GM12878 (cell line): ENCODE results near the gene PKD1L1. TPM values are rescaled to one million over a fixed set of nuclear protein-coding genes. Genes with fewer than 3 reads are reported as not detected.

Experiments used
- ATAC-seq: fragments of 200-7000 bp; cut with Tn5 transposase; 3 replicates; pipeline ENCODE4 v1.9.1; 2020; ENCODE audit warnings: mild to moderate bottlenecking, moderate library complexity
- BruUV-seq: library from RNA; stranded (reverse); fragments of 400-500 nt; replicated peaks from 2 replicates; lab custom pipeline; 2021; lab: Mats Ljungman, UMichigan
- CTCF ChIA-PET: fragments of 300-600 bp; sonication (Branson Sonifier 250); formaldehyde crosslinking; extraction: SDS; loops from one replicate; lab custom pipeline; 2021; ENCODE audit warnings: inconsistent platforms; lab: Yijun Ruan, JAX
- POLR2A ChIA-PET: fragments of 350-600 bp; formaldehyde crosslinking; extraction: SDS; loops from one replicate; lab custom pipeline; 2021; ENCODE audit warnings: inconsistent platforms; lab: Charles Lee
- RAD21 ChIA-PET: fragments of 300-600 bp; sonication (Branson Sonifier 250); formaldehyde crosslinking; loops from one replicate; lab custom pipeline; 2023; ENCODE audit warnings: antibody characterized with exemption; ENCODE audit not compliant: unreplicated experiment; lab: Charles Lee
- SMC1A ChIA-PET: fragments of 300-600 bp; sonication (Branson Sonifier 250); formaldehyde crosslinking; loops from one replicate; lab custom pipeline; 2023; ENCODE audit not compliant: unreplicated experiment, uncharacterized antibody; lab: Charles Lee
- DNase-seq: peaks from one replicate; pipeline ENCODE4 v3.0.0-alpha.2; 2011; ENCODE audit warnings: low read depth, low spot score
- FAIRE-seq: peaks from 3 replicates; lab custom pipeline; 2011; peaks lifted over from hg19 to GRCh38; lab: Jason Lieb, UNC
- H2AFZ ChIP-seq: 2 replicates; pipeline ENCODE4 v1.6.0; 2011; ENCODE audit warnings: low read depth, low read length, control low read depth; ENCODE audit not compliant: control insufficient read depth
- H3K27ac ChIP-seq: 2 replicates; pipeline ENCODE4 v1.5.1; 2011; ENCODE audit warnings: control low read depth; ENCODE audit not compliant: control insufficient read depth, insufficient read depth
- H3K27me3 ChIP-seq, 2 experiments: replicated peaks in 1 of 2; 2 replicates each; pipeline versions ENCODE4 v1.6.0 to v1.6.1; 2011; ENCODE audit warnings: low read length in 1 of 2; ENCODE audit not compliant: control insufficient read depth in 2 of 2, insufficient read depth in 2 of 2
- H3K36me3 ChIP-seq, 2 experiments: 2 replicates each; pipeline ENCODE4 v1.5.1; 2011; ENCODE audit warnings: low read length in 1 of 2; ENCODE audit not compliant: control insufficient read depth in 2 of 2, insufficient read depth in 2 of 2
- H3K4me1 ChIP-seq: 2 replicates; pipeline ENCODE4 v1.6.1; 2011; ENCODE audit warnings: mild to moderate bottlenecking, low read length, moderate library complexity, mixed read lengths; ENCODE audit not compliant: control insufficient read depth, insufficient read depth
- H3K4me2 ChIP-seq: 2 replicates; pipeline ENCODE4 v1.6.0; 2011; ENCODE audit warnings: control low read depth; ENCODE audit not compliant: control insufficient read depth, insufficient read depth
- H3K4me3 ChIP-seq: fragments of 200-600 bp; sonication (generic); 2 replicates; pipeline ENCODE4 v1.5.1; 2016
- H3K79me2 ChIP-seq: 2 replicates; pipeline ENCODE4 v1.6.0; 2011; ENCODE audit warnings: low read length; ENCODE audit not compliant: control insufficient read depth, insufficient read depth
- H3K9ac ChIP-seq: 2 replicates; pipeline ENCODE4 v1.8.0; 2011; ENCODE audit warnings: low read length, control low read depth, mixed read lengths; ENCODE audit not compliant: control insufficient read depth, insufficient read depth
- H3K9me3 ChIP-seq: replicated peaks from 3 replicates; pipeline ENCODE4 v1.5.1; 2011; ENCODE audit warnings: mild to moderate bottlenecking, low read length; ENCODE audit not compliant: control insufficient read depth, insufficient read depth
- H4K20me1 ChIP-seq: 2 replicates; pipeline ENCODE4 v1.6.0; 2011; ENCODE audit not compliant: control insufficient read depth, insufficient read depth
- EED ChIP-seq: sonication (generic); IDR thresholded peaks from 2 replicates; pipeline ENCODE4 v1.6.1; 2016; ENCODE audit warnings: antibody characterized with exemption, low read depth
- EP300 ChIP-seq, 2 experiments: fragments of 150-350 bp in 1 of 2; IDR thresholded peaks; 2 replicates each; pipeline ENCODE4 v1.6.1; 2011 to 2012; ENCODE audit warnings: low read depth in 2 of 2, low read length in 2 of 2, borderline replicate concordance in 1 of 2, improper control_type of control experiment in 1 of 2, inconsistent platforms in 1 of 2; ENCODE audit not compliant: control insufficient read depth in 1 of 2
- HDGF ChIP-seq: fragments of 450-650 bp; IDR thresholded peaks from 2 replicates; pipeline ENCODE4 v1.6.1; 2016; ENCODE audit warnings: antibody characterized with exemption
- JUNB ChIP-seq: IDR thresholded peaks from 2 replicates; pipeline ENCODE4 v1.6.1; 2016; ENCODE audit warnings: antibody characterized with exemption, mild to moderate bottlenecking
- NFXL1 ChIP-seq: fragments of 450-650 bp; IDR thresholded peaks from 2 replicates; pipeline ENCODE4 v1.6.1; 2017; ENCODE audit warnings: antibody characterized with exemption, mild to moderate bottlenecking, borderline replicate concordance
- RBBP5 ChIP-seq: fragments of 200-600 bp; sonication (generic); conservative IDR thresholded peaks from 2 replicates; pipeline ENCODE4 v1.6.1; 2016
- STAT3 ChIP-seq: IDR thresholded peaks from 2 replicates; pipeline ENCODE4 v1.6.1; 2011; ENCODE audit warnings: low read depth, low read length, improper control_type of control experiment
- TARDBP ChIP-seq: IDR thresholded peaks from 2 replicates; pipeline ENCODE4 v1.6.1; 2016; ENCODE audit warnings: borderline replicate concordance
- WGBS: methylation state at CpG from one replicate; pipeline ENCODE4 v1.1.6; 2016; ENCODE audit warnings: low lambda C conversion rate; ENCODE audit not compliant: insufficient replicate concordance, insufficient coverage; ENCODE audit errors: missing lambda C conversion rate; 5-methylcytosine and 5-hydroxymethylcytosine counted together
- in situ Hi-C: fragments of 300-500 bp; cut with MboI; formaldehyde crosslinking; loops from 9 replicates; pipeline ENCODE4 v1.14.3; 2018; ENCODE audit warnings: mixed read lengths
- intact Hi-C: fragments of 100-400 bp; cut with micrococcal nuclease; formaldehyde crosslinking; loops from one replicate; pipeline ENCODE4 v1.14.2; 2022; ENCODE audit not compliant: unreplicated experiment
- polyA plus RNA-seq, 11 experiments: library from polyadenylated mRNA; depleted of rRNA in 4 of 11; unstranded in 6 of 11; stranded (reverse) in 5 of 11; fragments of >200 nt; fragmentation: Nextera tagmentation in 4 of 11; fragmentation: Illumina TruSeq in 1 of 11; extraction: Ambion mirVana in 4 of 11; extraction: Trizol in 1 of 11; gene quantifications; 1 replicate in 1 of 11; 2 replicates in 10 of 11; pipeline versions ENCODE4 v1.2.1 to v1.2.3, GENCODE V29; 2011 to 2016; ENCODE audit warnings: inconsistent platforms in 2 of 11, missing spikeins in 2 of 11, low read depth in 1 of 11
- total RNA-seq, 4 experiments: library from RNA; depleted of rRNA in 3 of 4; stranded (reverse); fragments of >200 nt in 3 of 4; fragmentation: Illumina TruSeq in 1 of 4; extraction: Trizol in 1 of 4; gene quantifications; 2 replicates each; pipeline versions ENCODE4 v1.2.1 to v1.2.3, GENCODE V29; 2013 to 2021
- TF ChIP-seq, protein P1 (sequence below): fragments of 450-650 bp; IDR thresholded peaks from 2 replicates; pipeline ENCODE4 v1.6.1; 2018; ENCODE audit warnings: mild to moderate bottlenecking, low read depth, moderate library complexity; ENCODE audit not compliant: partially characterized antibody
- TF ChIP-seq, protein P2 (sequence below): IDR thresholded peaks from 2 replicates; pipeline ENCODE4 v1.6.1; 2012; ENCODE audit warnings: mild to moderate bottlenecking, low read depth, low read length

The PKD1L1 gene
- total and polyA plus RNA-seq, 10 of the 15 experiments (the other 5 are each of a cell fraction or from before 2014, with no cell fraction given): under 0.01 to 0.05 (median 0.02) TPM; not detected in 3

DNA sequence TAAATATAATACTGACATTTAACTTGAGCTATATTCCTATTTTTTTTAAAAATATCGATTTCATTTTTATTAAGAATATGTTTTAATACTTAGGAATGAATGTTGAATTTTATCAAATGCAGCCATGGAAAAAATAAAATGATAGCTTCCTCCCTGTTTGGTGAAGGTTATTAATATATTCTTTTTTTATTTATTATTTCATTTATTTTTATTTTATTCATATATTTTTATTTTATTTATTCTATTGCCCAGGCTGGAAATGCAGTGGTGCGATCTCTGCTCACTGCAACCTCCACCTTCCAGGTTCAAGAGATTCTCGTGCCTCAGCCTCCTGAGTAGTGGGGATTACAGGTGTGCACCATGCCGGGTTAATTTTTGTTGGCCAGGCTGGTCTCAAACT, 160.2 kb downstream of the PKD1L1 start (continued):
- TF ChIP-seq, protein P1, sequence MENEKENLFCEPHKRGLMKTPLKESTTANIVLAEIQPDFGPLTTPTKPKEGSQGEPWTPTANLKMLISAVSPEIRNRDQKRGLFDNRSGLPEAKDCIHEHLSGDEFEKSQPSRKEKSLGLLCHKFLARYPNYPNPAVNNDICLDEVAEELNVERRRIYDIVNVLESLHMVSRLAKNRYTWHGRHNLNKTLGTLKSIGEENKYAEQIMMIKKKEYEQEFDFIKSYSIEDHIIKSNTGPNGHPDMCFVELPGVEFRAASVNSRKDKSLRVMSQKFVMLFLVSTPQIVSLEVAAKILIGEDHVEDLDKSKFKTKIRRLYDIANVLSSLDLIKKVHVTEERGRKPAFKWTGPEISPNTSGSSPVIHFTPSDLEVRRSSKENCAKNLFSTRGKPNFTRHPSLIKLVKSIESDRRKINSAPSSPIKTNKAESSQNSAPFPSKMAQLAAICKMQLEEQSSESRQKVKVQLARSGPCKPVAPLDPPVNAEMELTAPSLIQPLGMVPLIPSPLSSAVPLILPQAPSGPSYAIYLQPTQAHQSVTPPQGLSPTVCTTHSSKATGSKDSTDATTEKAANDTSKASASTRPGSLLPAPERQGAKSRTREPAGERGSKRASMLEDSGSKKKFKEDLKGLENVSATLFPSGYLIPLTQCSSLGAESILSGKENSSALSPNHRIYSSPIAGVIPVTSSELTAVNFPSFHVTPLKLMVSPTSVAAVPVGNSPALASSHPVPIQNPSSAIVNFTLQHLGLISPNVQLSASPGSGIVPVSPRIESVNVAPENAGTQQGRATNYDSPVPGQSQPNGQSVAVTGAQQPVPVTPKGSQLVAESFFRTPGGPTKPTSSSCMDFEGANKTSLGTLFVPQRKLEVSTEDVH: no peak
- no peak for TF ChIP-seq STAT3

DNA sequence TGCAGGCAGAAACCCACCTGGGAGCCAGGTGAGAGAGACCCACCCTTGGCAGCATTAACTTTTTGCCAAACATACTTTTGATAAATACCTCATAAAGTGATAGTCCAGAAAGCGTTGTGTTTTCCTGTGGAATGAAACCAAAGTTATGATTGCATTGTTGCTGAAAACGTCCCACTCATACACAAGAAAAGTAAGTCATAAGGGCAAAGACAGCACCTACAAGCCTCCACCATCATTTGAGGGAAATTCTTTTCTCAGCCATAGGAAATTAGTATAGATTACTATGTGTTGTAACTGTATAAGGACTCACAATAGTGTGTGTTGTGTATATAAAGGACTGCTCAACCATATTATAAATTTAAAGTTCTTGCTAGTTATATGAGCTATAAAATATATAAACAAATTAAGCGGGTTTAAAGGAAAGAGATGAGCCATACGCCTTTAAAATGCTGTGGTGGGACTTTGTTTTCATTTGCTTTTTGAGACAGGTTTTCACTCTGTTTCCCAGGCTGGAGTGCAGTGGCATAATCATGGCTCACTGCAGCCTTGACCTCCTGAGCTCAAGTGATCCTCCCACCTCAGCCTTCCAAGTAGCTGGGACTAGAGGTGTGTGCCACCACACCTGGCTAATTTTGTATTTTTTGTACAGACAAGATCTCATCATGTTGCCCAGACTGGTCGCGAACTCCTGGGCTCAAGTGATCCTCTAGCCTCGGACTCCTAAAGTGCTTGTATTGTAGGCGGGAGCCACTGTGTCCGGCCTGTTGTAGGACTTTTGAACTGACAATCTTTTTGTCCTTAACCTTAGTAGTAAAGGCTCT, 160.8 kb downstream of the PKD1L1 start:
- no peaks in the 10 kb centered on the region for H3K79me2 ChIP-seq
- WGBS: 50% methylated on average over 9 of the region's 9 CpGs
- in situ Hi-C loops (no loop called here), intact Hi-C loops (no loop called here)
- no peaks in the 10 kb centered on the region for H3K36me3 ChIP-seq
- peaks cover 0 to 2% of the 10 kb centered on the region in 2 experiments; a peak in 2 of 4 replicates for H3K27me3 ChIP-seq
- DNase-seq: no peak
- no peak overlapping the region for H3K4me3 ChIP-seq
- no peaks in the 10 kb centered on the region for H4K20me1 ChIP-seq
- H3K4me2 ChIP-seq: no peak overlapping the region
- ChIA-PET RAD21 (no interaction called here), SMC1A (no interaction called here), CTCF (interaction anchor here (0.6 kb wide), 2 partner anchors 220 to 521 kb away, joined by 3 read pairs; no protein-coding TSS in a partner anchor), POLR2A (no interaction called here)
- ATAC-seq: no peak
- no peak for TF ChIP-seq NFXL1
- TF ChIP-seq JUNB: no peak
- TF ChIP-seq RBBP5: no peak
- no peak for TF ChIP-seq HDGF
- TF ChIP-seq, protein P2, sequence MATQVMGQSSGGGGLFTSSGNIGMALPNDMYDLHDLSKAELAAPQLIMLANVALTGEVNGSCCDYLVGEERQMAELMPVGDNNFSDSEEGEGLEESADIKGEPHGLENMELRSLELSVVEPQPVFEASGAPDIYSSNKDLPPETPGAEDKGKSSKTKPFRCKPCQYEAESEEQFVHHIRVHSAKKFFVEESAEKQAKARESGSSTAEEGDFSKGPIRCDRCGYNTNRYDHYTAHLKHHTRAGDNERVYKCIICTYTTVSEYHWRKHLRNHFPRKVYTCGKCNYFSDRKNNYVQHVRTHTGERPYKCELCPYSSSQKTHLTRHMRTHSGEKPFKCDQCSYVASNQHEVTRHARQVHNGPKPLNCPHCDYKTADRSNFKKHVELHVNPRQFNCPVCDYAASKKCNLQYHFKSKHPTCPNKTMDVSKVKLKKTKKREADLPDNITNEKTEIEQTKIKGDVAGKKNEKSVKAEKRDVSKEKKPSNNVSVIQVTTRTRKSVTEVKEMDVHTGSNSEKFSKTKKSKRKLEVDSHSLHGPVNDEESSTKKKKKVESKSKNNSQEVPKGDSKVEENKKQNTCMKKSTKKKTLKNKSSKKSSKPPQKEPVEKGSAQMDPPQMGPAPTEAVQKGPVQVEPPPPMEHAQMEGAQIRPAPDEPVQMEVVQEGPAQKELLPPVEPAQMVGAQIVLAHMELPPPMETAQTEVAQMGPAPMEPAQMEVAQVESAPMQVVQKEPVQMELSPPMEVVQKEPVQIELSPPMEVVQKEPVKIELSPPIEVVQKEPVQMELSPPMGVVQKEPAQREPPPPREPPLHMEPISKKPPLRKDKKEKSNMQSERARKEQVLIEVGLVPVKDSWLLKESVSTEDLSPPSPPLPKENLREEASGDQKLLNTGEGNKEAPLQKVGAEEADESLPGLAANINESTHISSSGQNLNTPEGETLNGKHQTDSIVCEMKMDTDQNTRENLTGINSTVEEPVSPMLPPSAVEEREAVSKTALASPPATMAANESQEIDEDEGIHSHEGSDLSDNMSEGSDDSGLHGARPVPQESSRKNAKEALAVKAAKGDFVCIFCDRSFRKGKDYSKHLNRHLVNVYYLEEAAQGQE: no peak
- TF ChIP-seq TARDBP: no peak
- TF ChIP-seq EP300 (IDR thresholded peaks at IDR 0.05; ENCODE audit: borderline replicate concordance in 1 of 2, control insufficient read depth in 1 of 2, low read depth in 2 of 2, low read length in 2 of 2): no peak
- TF ChIP-seq EED: no peak
- FAIRE-seq: no peak
- H3K4me1 ChIP-seq: no peaks in the 10 kb centered on the region
- H2AFZ ChIP-seq: no peak overlapping the region
- no peak overlapping the region for H3K27ac ChIP-seq
- BruUV-seq: no TSS peak
- no peaks in the 10 kb centered on the region for H3K9me3 ChIP-seq
- H3K9ac ChIP-seq: no peak overlapping the region
